Transverse colon (tissue), 4 donors: ENCODE results near the gene CCNT1. TPM values are rescaled to one million over a fixed set of nuclear protein-coding genes. Genes with fewer than 3 reads are reported as not detected.
"Not testable (repeated sequence)": the region's sequence is repeated elsewhere in the genome, so short reads cannot be mapped to it uniquely, and the experiment has no call there.

ENCODE experiments used
- DNase-seq: peaks from one replicate; pipeline ENCODE4 v3.0.0-alpha.2; 2019
- H3K27ac ChIP-seq, 4 donors: fragments of 200-600 bp; sonication (generic); 2 replicates each; pipeline ENCODE4 v1.5.1; 2016 to 2018; ENCODE audit warnings: inconsistent platforms in 4 of 4
- H3K27me3 ChIP-seq: fragments of 200-600 bp; sonication (generic); 2 replicates; pipeline ENCODE4 v1.5.1; 2017; ENCODE audit warnings: inconsistent platforms
- H3K36me3 ChIP-seq, 4 donors: fragments of 200-600 bp; sonication (generic); 2 replicates each; pipeline ENCODE4 v1.5.1; 2017 to 2019; ENCODE audit warnings: inconsistent platforms in 4 of 4
- H3K4me1 ChIP-seq, 4 donors: fragments of 200-600 bp; sonication (generic); 2 replicates each; pipeline ENCODE4 v1.5.1; 2017 to 2020; ENCODE audit warnings: inconsistent platforms in 4 of 4
- H3K4me3 ChIP-seq, 4 donors: fragments of 200-600 bp; sonication (generic); 1 replicate in 1 of 4; 2 replicates in 3 of 4; pipeline versions ENCODE4 v1.5.1 to v1.6.1; 2017 to 2019; ENCODE audit warnings: inconsistent platforms in 4 of 4
- H3K9me3 ChIP-seq, 2 donors: fragments of 200-600 bp; sonication (generic); 2 replicates each; pipeline ENCODE4 v1.5.1; 2017 to 2019; ENCODE audit warnings: inconsistent platforms in 2 of 2
- EP300 ChIP-seq: sonication (generic); formaldehyde crosslinking; IDR thresholded peaks from one replicate; pipeline ENCODE4 v1.6.1; 2017; ENCODE audit warnings: antibody characterized with exemption, low read depth
- POLR2A ChIP-seq: fragments of 450-650 bp; IDR thresholded peaks from one replicate; pipeline ENCODE4 v1.6.1; 2016; ENCODE audit warnings: antibody characterized with exemption, mild to moderate bottlenecking, moderate library complexity
- POLR2AphosphoS5 ChIP-seq, 3 donors: sonication (generic); formaldehyde crosslinking; IDR thresholded peaks; one replicate each; pipeline ENCODE4 v1.6.1; 2016; ENCODE audit warnings: antibody characterized with exemption in 3 of 3
- WGBS, 2 donors: methylation state at CpG; one replicate each; pipeline ENCODE4 v1.1.5; 2018; ENCODE audit warnings: low coverage in 1 of 2; 5-methylcytosine and 5-hydroxymethylcytosine counted together
- in situ Hi-C, 4 donors: fragments of 200-750 bp; cut with MboI; loops; one replicate each; pipeline versions ENCODE4 v1.15.0 to v1.15.1; 2017; ENCODE audit warnings: low sequenced_read_pairs in 3 of 4, low pct_ligation_motif_present in 1 of 4, low pct_unique_long_range_greater_than_20kb in 1 of 4
- intact Hi-C: fragments of 100-400 bp; cut with DNase I; formaldehyde crosslinking; loops from one replicate; pipeline ENCODE4 v1.15.1; 2023; ENCODE audit warnings: low total_unique reads
- total RNA-seq, 4 donors: library from RNA; depleted of rRNA; stranded (reverse); fragments of >200 nt; gene quantifications; one replicate each; pipeline ENCODE4 v1.1.0, GENCODE V29; 2016
- TF ChIP-seq, protein P1 (sequence below), 5 experiments: fragments of 200-600 bp in 3 of 5; fragments of 450-650 bp in 2 of 5; sonication (generic) in 3 of 5; IDR thresholded peaks; 1 replicate in 2 of 5; 2 replicates in 3 of 5; pipeline ENCODE4 v1.5.1; 2016 to 2017; ENCODE audit warnings: antibody characterized with exemption in 5 of 5, inconsistent platforms in 3 of 5, mild to moderate bottlenecking in 2 of 5, moderate library complexity in 1 of 5

The CCNT1 gene
- total RNA-seq, 4 donors from 2014 or later, result 10.0 to 29.4 (median 23.6) TPM

DNA sequence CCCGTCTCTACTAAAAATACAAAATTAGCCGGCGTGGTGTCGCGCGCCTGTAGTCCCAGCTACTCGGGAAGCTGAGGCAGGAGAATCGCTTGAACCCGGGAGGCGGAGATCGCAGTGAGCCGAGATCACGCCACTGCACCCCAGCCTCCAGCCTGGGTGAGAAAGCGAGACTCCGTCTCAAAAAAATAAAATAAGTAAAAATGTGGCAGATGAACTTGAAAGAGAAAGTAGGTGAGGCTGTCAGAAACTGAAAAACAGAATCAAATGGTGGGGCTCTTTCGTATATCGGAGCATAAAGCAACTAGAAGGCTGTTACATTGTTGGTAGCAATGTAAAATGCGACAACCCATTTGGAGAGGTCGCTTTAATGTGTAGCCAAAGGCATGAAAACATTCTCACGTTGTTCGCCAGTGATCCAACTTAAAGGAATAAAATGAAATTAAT is 767 bp upstream of the CCNT1 start:
- in situ Hi-C loops, result no loop called here
- Histone ChIP-seq H3K27ac (peak overlapping the region; percentile 92 to 97 (median 96)), H3K4me1 (peaks cover 20 to 34% (median 22%) of the 10 kb centered on the region in 4 donors), H3K4me3 (peak overlapping the region; percentile 16 to 86 (median 67)), H3K27me3 (no peaks in the 10 kb centered on the region), H3K36me3 (peaks cover 0 to 14% (median 5%) of the 10 kb centered on the region in 4 donors), H3K9me3 (peaks cover 0 to 12% of the 10 kb centered on the region in 2 donors)
- DNase-seq, result no peak
- intact Hi-C loops, result no loop called here
- 14 to 62% methylated on average over 6 to 21 of the region's 21 CpGs for WGBS, 2 donors
- TF ChIP-seq POLR2A, result no peak
- no peak for TF ChIP-seq EP300
- TF ChIP-seq, protein P1, sequence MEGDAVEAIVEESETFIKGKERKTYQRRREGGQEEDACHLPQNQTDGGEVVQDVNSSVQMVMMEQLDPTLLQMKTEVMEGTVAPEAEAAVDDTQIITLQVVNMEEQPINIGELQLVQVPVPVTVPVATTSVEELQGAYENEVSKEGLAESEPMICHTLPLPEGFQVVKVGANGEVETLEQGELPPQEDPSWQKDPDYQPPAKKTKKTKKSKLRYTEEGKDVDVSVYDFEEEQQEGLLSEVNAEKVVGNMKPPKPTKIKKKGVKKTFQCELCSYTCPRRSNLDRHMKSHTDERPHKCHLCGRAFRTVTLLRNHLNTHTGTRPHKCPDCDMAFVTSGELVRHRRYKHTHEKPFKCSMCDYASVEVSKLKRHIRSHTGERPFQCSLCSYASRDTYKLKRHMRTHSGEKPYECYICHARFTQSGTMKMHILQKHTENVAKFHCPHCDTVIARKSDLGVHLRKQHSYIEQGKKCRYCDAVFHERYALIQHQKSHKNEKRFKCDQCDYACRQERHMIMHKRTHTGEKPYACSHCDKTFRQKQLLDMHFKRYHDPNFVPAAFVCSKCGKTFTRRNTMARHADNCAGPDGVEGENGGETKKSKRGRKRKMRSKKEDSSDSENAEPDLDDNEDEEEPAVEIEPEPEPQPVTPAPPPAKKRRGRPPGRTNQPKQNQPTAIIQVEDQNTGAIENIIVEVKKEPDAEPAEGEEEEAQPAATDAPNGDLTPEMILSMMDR (IDR thresholded peaks at IDR 0.05), result no peak
- TF ChIP-seq POLR2AphosphoS5 (IDR thresholded peaks at IDR 0.05), result no peak

DNA sequence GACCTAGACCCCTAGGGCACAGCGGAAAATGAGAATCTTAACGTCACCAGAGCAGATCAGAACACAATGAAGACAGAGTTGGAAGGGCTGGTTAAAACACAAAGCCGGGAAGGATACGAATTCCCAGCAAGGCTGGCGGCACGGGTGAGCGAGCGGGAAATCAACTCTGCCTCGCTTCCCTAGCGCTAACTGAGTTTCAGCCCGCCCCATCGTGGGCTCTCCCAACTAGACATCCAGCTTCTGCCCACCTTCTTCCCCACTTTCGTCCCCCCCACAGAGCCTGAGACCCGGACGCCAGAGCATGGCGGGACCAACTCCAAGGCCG is 377 bp downstream of the CCNT1 start:
- intact Hi-C loops, result no loop called here
- H3K27ac ChIP-seq, result peak overlapping the region; percentile 92 to 97 (median 96)
- peaks cover 0 to 11% of the 10 kb centered on the region in 2 donors for H3K9me3 ChIP-seq
- H3K4me1 ChIP-seq, result peaks cover 20 to 34% (median 22%) of the 10 kb centered on the region in 4 donors
- peaks cover 0 to 25% (median 5%) of the 10 kb centered on the region in 4 donors for H3K36me3 ChIP-seq
- in situ Hi-C loops, result no loop called here
- TF ChIP-seq EP300 (no peak), POLR2AphosphoS5 (IDR thresholded peaks at IDR 0.05) (no peak)
- TF ChIP-seq, protein P1 (IDR thresholded peaks at IDR 0.05), result peak in 1 of 5 experiments; percentile 20
- H3K4me3 ChIP-seq, result peak overlapping the region; percentile 60 to 86 (median 69)
- WGBS, 2 donors, result 0 to 1% methylated on average over 6 to 17 of the region's 17 CpGs
- no peak for DNase-seq
- H3K27me3 ChIP-seq, result no peaks in the 10 kb centered on the region

DNA sequence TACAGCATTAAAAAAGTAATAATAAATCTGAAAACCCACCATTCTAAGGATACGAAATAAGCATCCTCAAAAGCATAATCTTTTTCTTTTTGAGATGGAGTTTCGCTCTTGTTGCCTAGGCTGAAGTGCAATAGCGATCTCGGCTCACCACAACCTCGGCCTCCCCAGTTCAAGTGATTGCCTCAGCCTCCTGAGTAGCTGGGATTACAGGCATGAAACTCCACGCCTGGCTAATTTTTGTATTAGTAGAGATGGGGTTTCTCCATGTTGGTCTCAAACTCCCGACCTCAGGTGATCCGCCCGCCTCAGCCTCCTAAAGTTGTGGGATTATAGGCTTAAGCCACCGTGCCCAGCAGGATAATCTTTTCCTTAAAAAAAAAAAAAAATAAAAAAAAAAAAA is 4.3 kb downstream of the CCNT1 start:
- Histone ChIP-seq H3K27ac (no peak overlapping the region), H3K9me3 (no peaks in the 10 kb centered on the region), H3K4me3 (no peak overlapping the region), H3K4me1 (peaks cover 20 to 37% (median 25%) of the 10 kb centered on the region in 4 donors), H3K27me3 (no peaks in the 10 kb centered on the region), H3K36me3 (peaks cover 0 to 45% (median 7%) of the 10 kb centered on the region in 4 donors)
- TF ChIP-seq POLR2A (no peak), POLR2AphosphoS5 (IDR thresholded peaks at IDR 0.05) (no peak), EP300 (no peak)
- TF ChIP-seq, protein P1 (IDR thresholded peaks at IDR 0.05), result no peak
- DNase-seq, result no peak
- in situ Hi-C loops, result no loop called here
- WGBS, 2 donors, result 95 to 100% methylated on average over 5 to 10 of the region's 10 CpGs
- intact Hi-C loops, result no loop called here

DNA sequence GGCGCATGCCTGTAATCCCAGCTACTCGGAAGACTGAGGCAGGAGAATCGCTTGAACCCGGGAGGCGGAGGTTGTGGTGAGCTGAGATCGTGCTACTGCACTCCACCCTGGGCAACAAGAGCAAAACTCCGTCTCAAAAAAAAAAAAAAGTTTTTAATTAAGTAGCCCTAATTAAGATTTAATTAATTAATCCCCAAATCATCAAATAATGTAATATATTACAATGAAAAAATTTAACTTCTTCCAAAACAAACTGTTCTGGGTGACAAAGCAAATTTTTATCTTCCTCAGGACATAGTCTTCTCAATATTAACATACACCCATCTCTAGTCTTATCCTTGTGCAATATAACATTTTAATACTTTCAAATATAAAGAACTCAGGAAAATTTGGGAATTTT is 17.7 kb downstream of the CCNT1 start:
- H3K4me1 ChIP-seq, H3K27me3 ChIP-seq, H3K27ac ChIP-seq, DNase-seq, H3K4me3 ChIP-seq, H3K9me3 ChIP-seq, in situ Hi-C loops, intact Hi-C loops: not testable (repeated sequence)
- 93 to 96% methylated on average over 6 to 7 of the region's 7 CpGs for WGBS, 2 donors
- peaks cover 0 to 71% (median 26%) of the 10 kb centered on the region in 4 donors for H3K36me3 ChIP-seq

DNA sequence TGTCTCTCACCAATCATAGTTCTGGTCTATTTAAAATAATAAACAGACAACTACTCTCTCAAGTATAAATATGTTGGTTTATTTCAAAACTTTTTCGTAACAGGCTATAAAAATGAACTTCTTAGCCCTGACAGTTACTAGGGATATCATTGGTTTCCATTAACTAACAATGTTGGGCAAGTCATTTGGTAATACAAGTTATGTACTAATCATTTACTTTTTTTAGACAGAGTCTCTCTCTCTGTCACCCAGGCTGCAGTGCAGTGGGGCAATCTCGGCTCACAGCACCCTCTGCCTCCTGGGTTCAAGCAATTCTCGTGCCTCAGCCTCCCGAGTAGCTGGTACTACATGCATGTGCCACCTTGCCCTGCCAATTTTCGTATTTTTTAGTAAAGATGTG is 19.9 kb downstream of the CCNT1 start:
- Histone ChIP-seq H3K27me3 (no peaks in the 10 kb centered on the region), H3K9me3 (no peaks in the 10 kb centered on the region), H3K36me3 (peaks cover 0 to 81% (median 35%) of the 10 kb centered on the region in 4 donors), H3K27ac (no peak overlapping the region), H3K4me1 (peaks cover 0 to 1% (median 0%) of the 10 kb centered on the region in 4 donors), H3K4me3 (no peak overlapping the region)
- 97 to 100% methylated on average over 1 to 5 of the region's 5 CpGs for WGBS, 2 donors
- intact Hi-C loops (no loop called here), in situ Hi-C loops (no loop called here)
- TF ChIP-seq, protein P1 (IDR thresholded peaks at IDR 0.05), result no peak
- DNase-seq, result no peak
